Medulla oblongata (tissue), 1 donor: Measurements from ENCODE around the gene BRMS1.
"Not testable (repeated sequence)": the region's sequence is repeated elsewhere in the genome, so short reads cannot be mapped to it uniquely, and the experiment has no call there.

Experiments used
- DNase-seq: peaks from one replicate; pipeline ENCODE4 v3.0.0-alpha.2; 2015; ENCODE audit errors: extremely low spot score

BRMS1 gene

DNA sequence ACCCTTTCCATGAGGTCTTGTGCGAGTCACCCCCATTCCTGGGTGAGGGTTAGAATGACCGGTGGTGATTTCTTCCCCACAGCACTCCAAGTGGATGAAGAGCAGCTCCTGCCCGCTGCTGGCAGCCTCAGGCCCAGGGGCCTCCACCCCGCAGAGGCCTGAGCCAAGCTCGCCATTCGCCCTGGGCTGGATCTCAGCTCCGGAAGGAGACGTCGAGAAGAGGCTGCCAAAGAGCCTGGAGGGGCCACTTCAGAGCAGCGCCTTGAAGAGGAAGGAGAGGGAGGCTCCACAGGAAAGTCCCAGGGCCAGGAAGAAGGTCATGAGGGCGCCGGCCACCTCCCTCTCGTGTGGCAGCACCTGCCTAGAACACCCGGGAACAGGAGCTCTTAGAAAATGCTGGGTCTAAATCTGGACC, 18.3 kb upstream of the BRMS1 start:
- DNase-seq, result no peak

DNA sequence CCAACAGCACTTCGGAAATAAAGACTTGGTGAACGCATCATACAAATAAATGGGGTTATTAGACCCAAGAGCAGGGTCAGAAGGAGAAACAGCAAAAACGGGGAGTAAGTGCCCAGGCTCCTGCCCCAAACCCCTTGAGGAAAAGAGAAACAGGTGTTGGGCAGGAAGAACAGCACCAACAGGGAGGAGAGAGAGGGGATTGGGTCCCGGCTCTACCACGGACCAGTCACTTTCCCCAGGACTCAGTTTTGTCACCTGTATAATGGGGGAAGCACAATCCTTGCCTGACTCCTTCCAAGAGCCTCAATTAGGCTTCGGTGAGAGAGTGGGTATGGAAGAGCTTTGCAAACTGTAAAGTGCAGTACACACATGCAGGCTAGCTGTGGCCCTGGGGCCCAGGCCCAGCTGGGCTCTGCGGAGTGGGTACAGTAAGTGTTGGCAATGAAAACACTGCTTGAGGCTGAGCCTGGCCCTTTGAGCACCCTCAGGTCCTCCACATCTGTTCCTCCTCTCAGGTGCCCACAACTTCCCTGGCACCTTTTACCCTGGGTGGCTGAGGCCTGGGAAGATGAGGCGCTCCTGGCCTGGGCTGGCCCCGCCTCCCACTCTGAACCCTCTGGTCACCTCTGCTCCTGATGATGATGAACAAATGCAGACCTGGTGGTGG, 17.7 kb upstream of the BRMS1 start:
- no peak for DNase-seq

DNA sequence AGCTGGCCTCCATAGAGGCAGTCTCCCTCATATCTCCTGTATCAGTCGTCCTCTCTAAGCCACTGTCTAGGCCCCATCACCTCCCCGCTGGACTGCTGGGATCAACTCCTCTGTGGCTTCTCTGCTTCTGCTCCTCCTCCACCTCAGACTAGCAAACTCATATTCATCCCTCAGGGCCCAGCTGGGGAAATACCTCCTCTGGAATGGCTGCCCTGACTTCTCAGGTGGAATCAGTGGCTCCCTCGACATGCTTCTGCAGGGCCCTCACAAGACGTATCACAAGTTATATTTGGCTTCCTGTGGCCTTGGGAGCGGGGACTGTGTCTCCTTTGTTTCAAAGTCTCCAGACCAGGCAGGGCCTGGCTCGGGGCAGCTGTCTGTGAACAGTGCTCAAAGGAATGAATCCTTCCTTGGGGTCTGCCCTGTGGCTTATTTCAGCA, 16.6 kb upstream of the BRMS1 start:
- DNase-seq, result no peak

DNA sequence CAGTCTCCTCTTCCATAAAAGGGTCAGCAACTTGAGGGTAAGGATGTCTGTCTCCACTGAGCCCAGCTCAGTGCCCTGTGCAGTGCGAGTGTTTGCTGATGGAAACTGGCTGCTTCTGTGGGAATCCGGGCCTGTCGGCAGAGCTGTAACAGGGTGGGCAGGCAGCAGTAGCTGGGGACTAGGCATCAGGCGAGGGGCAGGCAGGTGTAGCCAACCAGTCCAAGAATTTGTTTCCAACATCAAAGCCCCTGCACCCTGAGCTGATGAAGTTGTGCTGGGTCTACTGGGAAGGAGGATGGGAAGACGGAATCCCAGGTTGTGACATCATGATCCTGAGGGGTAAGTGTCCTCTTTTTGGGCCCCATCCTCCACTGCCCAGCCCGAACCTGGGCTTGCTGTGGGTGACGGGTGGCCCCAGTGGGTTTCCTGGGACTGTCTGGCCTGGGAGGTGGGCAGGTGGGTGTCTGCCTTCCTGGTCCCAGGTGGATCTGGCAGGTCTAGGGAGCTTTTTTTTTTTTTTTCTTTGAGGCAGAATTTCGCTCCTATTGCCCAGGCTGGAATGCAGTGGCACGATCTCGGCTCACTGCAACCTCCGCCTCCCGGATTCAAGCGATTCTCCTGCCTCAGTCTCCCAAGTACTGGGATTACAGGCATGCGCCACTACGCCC, 15.6 kb upstream of the BRMS1 start:
- DNase-seq, result no peak

DNA sequence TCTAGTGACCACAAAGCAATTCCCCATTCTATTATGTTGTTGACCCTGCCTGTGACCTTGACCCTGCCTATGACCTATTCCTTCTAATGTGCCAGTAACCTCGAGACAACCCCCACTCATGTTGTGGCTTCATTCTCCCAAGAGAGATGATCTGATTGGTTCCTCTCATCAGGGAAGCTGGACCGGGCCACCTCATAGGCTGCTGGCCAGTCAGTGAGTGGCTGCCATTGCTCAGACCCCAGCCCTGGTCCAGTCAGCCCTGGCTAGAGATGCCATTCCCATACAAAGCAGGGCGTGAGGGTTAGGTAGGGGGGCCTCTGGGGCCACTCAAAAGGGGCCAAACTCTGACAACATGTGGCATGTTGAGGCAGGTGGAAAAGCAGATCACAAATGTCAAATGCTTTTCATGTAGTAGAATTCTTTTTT, 14.8 kb upstream of the BRMS1 start:
- no peak for DNase-seq

DNA sequence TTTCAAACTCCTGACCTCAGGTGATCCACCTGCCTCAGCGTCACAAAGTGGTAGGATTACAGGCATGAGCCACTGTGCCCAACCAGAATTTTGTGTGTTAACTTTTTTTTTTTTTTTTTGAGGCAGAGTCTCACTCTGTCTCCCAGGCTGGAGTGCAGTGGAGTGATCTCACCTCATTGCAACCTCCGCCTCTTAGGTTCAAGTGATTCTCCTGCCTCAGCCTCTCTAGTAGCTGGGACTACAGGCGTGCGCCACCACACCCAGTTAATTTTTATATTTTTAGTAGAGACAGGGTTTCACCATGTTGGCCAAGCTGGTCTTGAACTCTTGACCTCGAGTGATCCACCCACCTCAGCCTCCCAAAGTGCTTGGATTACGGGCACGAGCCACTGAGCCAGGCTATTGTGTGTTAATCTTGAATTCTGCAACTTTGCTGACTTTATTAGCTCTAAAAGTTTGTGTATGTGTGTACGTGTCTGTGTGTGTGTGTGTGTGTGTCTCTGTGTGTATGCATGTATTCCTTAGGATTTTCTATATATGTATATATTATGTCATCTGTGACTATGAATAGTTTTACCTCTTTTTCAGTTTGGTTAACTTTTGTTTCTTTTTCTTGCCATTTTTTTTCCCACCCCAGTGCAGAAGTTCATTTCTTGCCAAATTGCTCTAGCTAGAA, 5.8 kb upstream of the BRMS1 start:
- DNase-seq, result not testable (repeated sequence)

DNA sequence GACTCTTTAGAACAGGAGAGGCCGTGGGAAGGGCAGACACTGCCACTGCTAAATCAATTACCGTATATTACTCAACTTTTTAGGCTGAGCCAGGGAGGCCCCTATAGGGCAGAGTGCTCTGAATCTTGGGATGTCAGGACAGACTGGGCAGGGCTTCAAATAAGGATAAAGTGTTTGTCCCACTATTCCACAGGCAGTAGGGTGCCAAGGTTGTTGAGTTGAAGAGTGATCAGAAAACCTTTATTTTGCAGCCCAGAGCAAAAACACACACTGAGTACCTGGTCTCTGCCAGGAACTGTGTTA, 4.1 kb upstream of the BRMS1 start:
- no peak for DNase-seq

DNA sequence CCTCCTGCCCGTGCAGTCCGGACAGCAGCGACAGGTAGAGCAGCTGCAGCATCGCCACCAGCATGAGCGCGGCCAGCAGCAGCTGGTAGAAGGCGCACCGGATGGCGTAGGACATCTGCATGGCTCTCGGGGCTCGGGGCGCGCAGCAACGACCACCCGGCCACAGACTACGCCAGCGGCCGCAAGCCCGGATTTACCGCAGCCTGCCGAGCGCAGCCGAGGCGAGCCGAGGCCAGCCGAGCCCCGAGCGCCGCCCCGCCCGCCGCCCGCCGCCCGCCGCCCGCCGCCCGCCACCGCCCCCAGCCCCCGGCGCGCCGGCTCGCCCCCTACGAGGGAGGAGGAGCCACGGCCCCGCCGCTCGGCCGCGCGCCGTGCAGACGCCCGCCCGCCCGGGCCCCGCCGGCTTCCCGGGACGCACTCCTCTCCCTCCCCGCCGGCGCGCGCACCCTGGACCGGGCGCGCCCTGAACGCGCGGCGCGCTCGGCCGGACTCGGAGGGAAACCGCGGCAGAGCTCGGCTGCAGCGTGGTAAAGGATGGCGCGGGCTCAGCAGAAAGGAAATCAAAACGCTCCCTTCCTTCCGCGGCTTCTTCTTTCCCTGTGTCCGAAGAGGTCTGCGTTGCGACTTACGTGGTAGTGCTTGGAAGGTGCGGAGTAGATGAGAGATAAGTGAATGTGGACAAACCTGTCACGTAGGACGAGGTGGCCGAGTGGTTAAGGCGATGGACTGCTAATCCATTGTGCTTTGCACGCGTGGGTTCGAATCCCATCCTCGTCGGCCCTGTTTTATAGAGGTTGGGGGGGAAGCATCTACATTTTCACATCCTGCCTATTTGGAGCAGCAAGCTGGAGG, 2.7 kb upstream of the BRMS1 start, which contains the start of gene B4GAT1:
TSS of gene B4GAT1 (minus strand) at position 205 of the 852 bp plus-strand sequence. CDS start at position 121, 84 bp downstream.
- DNase-seq, result peak; percentile 93

DNA sequence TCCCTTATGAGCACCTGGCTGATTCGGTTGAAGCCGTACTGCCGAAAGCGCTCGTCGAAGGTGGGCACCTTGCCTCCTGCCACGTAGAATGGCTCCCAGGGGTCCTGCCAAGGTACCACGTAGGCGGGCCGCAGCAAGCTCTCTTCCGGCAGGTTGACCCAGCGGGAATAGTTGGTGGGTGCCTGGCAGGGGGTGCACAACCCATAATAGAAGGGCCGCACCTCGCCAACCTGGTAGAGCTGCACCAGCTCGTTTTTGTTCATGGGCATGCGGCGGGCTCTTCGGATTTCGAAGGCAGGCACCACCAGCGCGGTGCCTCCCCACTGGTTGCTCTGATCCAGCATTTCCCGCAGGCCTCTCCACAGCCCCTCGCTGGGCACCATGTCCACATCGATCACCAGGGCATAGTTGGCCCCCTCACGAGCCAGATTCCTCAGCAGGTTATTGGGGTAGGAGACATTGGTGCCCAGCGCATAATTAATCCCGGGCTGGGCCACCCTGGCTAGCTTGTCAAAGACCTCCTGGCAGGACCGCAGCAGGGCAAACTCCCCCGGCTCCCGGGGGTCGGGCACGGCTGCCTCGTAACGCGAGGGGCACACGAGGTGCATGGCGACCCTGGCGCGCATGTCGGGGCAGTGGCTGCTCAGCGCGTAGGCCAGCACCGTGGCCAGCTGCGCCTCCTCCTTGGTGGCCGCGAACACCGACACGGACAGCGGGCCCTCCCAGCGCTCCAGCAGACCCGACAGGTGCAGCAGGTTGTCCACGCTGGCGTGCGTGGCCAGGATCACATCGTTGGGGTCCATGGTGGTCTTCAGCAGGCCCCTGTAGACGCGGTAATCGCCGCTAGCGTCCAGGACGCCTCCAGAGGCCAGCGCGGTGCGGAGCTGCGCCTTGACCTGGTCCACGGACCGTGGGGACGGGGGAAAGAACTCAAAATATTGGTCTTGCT, 1.8 kb upstream of the BRMS1 start:
- DNase-seq, result no peak

DNA sequence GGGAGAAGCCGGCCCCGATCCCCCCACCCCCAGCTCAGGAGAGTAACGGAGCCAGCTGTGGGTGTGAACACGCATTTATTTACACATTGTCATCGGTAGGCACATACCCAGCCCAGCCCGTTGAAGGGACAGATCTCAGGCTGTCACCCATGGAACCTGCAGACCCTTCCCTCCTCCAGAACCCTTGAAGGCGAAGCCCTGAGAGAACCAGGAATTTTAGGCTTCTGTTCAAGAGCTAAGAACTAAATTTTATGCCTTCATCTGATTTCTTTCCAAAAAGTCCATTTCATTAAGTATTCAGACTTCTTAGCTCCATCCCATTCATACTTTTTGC, 379 bp upstream of the BRMS1 start:
- no peak for DNase-seq

DNA sequence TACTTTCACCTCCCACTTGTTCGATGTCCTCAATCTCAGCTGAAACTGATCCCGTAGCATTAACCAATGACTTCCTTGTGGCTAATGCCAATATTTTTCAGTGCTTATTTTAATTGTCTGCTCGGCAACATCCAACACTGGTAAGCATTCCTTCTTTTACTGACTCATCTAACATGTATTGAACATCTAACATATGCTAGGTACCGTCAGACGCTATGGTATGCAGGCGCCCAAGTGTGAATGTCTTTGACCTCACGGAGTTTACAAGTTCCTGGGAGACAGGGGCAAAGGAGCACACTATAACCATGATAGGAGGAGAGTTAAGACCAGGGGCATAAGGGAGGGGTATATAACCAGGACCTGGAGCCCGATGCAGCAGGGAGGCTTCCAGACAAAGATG, 1.7 kb downstream of the BRMS1 start:
- no peak for DNase-seq

DNA sequence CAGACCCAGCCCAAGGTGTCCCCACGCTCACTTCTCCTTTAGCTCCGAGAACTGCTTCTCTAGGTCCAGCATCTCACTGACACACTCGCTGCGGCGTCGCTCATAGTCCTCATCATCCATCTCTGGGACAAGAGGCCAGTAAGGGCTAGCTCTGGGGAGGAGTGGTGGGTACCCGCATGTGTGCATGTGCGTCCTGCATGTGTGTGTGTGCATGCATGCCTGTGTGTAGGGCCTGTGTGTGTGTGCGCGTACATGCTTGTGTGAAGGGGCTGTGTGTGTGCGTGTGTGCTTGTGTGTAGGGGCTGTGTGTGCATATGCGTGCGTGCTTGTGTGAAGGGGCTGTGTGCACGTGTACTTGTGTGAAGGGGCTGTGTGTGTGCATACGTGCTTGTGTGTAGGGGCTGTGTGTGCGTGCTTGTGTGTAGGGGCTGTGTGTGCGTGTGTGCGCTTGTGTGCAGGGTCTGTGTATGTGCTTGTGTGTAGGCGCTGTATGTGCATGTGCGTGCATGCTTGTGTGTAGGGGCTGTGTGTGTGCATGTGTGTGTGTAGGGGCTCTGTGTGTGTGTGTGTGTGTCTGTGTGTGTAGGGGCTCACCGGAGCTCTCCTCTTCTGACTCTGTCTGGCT, 3.3 kb downstream of the BRMS1 start:
- DNase-seq, result no peak

DNA sequence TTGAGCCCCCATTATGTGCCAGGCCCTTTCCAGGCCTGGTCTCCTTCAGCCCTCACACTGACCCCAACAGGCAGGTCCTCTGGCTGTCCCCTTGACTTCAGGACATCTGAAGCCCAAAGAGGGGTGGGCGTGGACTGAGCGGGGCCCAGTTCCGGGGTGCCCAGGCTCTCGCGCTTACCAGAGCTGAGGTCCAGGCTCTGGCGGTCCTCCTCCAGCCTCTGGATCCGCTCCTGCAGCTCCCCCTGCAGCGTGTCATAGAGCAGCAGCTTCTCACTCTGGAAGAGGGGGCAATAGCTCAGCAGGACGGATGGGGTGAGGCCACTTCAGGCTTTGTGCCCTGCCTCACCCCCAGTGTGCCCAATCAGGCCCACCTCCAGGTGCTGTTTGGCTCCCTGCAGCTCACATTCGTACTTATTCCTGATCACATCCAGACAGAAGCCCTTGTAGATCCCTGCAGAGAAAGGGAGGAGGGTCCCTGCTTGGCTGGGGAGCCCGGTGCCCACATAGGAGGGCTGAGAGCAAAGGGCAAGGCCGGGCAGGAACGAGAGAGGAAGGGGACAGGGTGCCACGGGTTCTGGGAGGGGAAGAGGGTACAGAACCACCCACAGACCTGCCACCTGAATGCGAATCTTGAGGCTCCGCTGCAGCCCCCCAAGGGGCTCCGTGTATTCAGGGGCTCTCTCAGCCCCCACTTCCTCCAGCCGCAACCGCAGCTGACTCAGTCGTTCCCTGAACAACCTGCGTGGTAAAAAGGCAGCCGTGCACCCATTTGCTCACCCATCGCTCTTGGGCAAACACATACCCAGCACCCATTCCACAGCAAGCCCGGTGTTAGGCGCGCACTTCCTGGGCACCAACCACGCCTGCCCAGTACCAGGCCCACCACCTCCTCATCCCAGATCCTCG, 4.1 kb downstream of the BRMS1 start:
- DNase-seq, result no peak

DNA sequence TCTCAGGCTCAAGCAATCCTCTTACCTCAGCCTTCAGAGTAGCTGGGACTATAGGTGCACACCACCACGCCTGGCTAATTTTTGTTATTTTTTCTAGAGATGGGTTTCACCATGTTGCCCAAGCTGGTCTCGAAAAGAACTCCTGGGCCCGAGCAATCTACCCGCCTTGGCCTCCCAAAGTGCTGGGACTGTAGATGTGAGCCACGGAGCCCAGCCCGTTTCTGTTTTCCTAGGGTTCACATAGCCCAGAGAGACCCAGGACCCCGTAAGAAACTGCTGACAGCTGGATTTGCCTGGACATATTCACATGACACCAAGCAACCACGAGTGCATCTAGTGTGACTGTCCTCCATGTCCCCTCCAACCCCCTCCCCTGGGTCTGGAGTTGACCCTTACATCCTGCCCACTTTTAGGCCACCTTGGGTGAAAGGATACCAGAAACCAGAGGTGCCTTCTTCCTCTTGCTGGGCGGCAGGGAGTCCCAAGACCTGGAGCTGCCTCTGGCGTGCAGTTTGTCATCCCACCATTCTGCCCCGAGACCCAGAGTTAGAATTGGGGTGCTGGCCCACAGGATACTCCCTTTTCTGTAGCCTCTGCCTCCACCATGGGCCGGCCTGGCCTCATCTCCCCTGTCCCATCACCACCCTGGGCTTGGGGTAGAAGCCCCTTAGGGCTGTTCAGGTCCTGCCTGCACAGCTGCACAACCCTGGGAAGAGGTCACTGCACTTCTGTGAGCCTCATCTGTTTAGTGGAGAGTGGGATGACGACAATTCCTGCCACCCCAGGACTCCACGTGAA, 5.0 kb downstream of the BRMS1 start:
- DNase-seq, result no peak

DNA sequence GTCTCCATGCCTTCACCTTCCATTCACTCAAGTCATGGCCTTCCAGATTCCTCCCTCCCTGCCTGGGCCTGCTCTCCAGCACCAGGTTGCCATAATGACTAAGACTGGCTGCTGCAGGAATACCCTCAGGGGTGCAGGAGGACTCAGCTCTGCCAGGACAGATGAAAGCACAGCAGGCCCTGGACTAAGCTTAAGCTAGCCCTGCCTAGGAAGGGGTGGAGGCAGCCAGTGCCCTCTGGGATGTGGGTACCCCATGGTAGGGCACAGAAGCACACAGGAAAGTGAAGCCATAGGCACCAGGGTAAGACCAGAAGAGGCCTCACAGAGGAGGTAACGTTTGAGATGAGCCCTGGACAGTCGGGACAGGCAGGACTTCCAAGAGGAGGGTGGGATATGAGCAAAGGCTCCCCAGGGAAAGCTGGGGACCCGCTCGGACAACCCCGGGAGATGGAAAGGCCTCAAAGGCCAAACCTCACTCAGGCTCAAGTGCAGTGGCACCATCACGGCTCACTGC, 5.7 kb downstream of the BRMS1 start:
- no peak for DNase-seq

DNA sequence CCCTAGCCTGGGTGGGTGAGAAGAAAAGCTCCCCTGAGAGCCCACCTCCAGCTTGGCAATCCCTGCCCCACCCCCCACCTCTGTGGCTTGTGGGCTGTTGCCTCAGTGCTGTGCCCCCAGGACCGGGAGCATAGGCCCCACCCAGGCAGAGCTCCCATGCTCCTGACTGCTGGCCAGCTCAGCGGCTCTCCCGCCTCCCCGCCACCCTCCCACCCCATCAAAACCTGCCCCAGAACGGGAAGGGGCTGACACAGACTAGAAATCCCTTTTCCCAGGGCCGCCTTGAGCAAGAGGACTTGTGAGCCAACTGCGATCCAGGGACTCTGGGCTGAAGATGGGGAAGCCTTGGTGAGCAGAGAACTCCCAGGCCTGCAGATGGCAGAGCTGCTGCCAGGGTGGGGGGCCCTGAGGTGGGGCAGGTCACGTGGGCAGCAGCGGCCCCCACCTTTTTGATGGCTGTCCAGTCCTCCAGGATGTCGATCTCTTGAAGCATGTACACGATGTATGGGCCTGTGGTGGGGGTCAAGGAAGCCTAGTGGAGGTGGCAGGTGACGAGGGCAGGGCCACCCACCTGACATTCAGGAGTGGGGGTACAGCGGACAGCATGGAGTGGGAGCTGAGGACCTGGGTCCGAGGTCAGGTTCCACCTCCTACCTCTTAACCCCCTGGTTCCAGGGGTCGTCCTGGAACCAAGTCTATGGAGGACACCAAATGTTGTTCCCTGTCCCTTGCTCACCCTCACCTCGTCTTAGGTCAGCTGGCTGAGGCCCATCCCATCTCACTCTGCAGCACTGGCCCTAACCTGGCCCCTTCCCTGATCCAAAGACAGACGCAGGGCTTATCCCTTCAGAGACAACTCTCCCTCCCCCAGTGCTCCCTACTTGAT, 6.4 kb downstream of the BRMS1 start:
- no peak for DNase-seq

DNA sequence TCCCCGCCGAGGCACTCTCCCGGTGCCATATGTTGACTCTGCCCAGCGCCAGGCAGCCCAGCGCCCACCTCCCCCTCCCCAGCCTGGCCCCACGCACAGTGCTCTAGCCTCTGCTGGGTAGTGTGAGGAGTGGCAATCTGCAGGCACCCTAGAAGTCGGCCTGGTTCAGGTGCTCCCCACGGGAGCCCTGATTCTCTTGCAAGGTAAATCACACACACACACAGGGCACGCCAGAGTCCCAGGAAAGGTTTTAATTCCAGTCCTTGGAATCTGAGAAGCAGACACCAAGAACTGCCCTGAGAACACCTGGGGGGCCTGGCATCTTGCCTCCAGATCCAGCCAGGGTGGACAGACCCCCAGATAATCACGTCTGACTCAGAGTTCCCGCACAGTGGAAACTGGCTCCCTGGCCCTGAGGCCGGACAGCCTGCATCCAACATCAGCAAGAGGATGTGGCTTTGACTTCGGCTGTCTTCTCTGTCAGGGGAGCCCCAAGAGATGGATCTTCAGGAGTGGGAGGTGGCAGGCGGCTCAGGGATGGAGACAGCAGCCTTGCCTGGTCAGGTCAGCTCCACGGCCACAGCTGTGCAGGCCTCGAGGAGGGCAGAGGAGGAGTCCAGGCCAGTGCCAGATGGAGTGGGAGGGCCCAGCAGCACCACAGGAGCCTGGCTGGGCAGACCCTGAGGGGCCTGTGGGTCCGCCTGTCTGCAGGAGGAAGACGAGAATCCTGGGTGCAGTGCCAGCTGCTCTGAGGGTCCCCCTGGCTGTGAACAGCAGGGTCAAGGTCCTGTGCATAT, 7.6 kb downstream of the BRMS1 start:
- DNase-seq, result no peak
